HG03108 (cell line): ENCODE results near the gene CATSPERD.
"Not testable (repeated sequence)": the region's sequence is repeated elsewhere in the genome, so short reads cannot be mapped to it uniquely, and the experiment has no call there.

Experiments used
- ATAC-seq: cut with Tn5 transposase; IDR thresholded peaks from one replicate; pipeline ENCODE4 v1.9.1; 2021; ENCODE audit warnings: moderate library complexity; ENCODE audit not compliant: unreplicated experiment

The CATSPERD gene

DNA sequence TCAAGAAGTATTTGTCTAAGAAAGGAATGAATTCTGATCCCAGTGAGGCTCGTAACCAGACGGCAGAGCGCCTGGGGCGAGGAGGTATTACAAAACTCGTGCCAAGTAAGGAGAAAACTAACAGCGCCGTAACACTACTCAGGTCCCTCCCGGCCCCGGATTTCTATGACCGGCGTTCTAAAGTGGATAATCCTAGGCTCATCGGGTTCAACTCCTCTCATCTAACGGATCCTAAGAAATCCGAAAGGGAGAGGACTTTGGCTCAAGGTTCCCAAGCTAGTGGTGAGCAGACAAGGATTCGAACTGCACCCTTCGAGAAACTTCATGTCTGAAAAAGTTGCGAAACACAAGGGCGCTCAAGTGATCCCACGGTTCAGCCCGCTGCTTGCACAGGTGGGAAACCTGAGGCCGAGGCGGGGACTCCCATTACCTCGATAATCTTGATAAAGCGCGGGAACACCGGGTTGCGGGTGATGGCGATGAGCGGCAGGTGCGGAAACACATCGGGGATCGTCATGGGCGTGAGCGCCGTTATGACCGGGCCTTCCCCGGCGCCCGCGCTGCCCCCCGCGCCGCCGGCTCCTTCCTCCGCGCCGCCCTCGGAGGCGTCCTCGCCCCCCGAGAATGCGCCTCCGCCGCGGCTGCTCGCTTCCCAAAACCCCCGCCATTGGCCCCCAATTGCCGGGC lies 1.0 kb upstream of the CATSPERD start:
- peak; percentile 10 for ATAC-seq

GRCh38 chr19:5727453-5728050 lies 7.1 kb downstream of the CATSPERD start:
- no peak for ATAC-seq

DNA sequence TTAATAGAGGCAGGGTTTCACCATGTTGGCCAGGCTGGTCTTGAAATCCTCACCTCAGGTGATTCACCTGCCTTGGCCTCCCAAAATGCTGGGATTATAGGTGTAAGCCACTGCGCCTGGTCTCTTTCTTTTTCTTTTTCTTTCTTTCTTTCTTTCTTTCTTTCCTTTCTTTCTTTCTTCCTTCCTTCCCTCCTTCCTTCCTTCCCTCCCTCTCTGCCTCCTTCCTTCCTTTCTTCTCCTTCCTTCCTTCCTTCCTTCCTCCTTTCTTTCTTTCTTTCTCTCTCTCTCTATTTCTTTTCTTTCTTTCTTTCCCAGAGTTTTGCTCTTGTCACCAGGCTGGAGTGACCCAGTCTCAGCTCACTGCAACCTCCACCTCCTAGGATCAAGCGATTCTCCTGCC lies 12.7 kb downstream of the CATSPERD start:
- not testable (repeated sequence) for ATAC-seq

DNA sequence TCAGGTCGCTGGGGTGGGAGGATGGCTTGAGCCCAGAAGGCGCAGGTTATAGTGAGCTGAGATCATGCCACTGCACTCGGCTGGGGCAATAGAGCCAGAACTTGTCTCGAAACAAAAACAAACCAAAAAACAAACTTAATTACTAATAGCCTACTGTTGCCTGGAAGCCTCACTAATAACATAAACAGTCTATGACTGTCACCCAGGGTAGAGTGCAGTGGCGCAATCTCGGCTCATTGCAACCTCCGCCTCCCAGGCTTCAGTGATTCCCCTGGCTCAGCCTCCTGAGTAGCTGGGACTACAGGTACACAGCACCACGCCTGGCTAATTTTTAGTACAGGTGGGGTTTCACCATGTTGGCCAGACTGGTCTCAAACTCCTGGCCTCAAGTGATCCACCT lies 18.0 kb downstream of the CATSPERD start:
- no peak for ATAC-seq

DNA sequence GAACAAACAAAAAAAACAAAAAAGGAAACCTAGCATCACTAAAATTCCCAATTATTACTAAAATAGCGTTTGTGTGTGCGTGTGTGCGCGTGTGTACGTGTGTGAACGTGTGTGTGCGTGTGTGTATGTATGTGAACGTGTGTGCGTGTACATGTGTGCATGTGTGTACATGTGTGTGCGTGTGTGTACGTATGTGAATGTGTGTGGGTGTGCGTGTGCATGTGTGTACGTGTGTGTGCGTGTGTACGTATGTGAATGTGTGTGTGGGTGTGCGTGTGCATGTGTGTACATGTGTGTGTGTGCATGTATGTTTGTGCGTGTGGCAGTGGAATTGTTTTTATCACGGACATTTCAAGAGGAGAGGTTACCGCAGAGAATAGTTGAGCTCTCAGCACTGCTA lies 21.6 kb downstream of the CATSPERD start:
- no peak for ATAC-seq

GRCh38 chr19:5743630-5744029 lies 23.2 kb downstream of the CATSPERD start:
- ATAC-seq = no peak

DNA sequence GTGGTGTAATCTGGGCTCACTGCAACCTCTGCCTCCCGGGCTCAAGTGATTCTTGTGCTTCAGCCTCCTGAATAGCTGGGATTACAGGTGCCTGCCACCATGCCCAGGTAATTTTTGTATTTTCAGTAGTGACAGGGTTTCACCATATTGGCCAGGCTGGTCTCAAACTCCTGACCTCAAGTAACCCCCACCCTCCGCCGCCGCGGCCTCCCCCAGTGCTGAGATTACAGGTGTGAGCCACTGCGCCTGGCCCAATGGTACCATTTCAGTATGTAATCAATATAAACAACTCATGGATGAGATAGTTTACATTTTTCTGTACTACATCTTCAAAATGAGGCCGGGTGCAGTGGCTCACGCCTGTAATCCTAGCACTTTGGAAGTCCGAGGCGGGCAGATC lies 24.6 kb downstream of the CATSPERD start:
- not testable (repeated sequence) for ATAC-seq

- not testable (repeated sequence) for ATAC-seq
Measured at GRCh38 chr19:5748920-5749319, 28.5 kb downstream of the CATSPERD start.

DNA sequence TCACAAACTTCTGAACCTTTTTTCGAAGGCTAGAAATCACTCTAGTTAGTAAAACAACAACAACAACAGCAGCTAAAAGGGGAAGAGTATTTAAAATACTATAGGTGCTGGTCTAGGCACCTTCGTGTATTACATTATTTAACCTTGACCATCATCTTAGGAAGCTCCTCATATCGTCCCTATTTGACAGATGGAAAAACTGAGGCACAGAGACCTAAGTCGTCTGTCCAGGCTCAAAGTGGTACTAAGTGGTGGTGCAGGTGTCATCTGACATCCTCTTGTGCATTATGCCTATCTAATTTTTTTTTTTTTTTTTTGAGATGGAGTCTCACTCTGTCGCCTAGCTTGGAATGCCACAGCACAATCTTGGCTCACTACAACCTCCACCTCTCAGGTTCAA lies 29.1 kb downstream of the CATSPERD start:
- ATAC-seq = no peak

GRCh38 chr19:5751709-5752108 lies 31.3 kb downstream of the CATSPERD start:
- no peak for ATAC-seq

GRCh38 chr19:5753743-5754142 lies 33.3 kb downstream of the CATSPERD start:
- ATAC-seq = no peak

DNA sequence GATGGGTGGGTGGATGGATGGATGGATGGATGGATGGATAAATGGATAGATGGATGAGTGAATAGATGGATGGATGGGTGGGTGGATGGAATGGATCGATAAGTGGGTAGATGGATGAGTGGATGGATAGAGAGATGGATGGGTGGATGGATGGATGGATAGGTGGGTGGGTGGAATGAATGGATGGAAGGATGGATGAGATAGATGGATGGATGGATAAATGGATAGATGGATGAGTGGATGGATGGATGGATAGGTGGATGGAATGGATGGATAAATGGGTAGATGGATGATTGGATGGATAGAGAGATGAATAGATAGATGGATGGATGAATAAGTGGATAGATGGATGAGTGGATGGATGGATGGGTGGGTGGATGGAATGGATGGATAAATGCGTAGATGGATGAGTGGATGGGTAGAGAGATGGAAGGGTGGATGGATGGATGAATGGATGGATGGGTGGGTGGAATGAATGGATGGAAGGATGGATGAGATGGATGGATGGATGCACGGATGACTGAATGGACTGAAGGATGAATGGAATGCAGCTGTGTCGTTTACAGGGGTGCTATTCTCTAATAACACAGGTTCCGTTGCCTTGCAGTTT lies 42.3 kb downstream of the CATSPERD start:
- ATAC-seq = no peak

DNA sequence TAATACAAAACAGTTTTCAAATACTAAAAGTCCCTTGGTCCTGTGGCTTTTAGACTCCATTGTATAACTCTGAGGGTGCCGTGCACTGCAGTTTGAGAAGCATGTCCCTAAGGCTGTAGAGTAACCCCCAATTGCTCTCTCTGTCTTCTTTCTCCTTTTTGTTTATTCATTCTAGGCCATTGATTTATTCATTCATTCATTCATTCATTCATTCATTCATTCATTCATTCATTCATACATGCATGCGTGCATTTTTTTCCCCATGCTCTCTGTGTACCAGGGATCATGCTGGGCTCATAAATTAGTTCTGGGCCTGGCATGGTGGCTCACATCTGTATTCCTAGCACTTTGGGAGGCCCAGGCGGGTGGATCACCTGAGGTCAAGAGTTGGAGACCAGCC lies 44.8 kb downstream of the CATSPERD start:
- ATAC-seq = no peak

GRCh38 chr19:5767949-5768348 lies 47.5 kb downstream of the CATSPERD start:
- no peak for ATAC-seq

GRCh38 chr19:5772416-5772815 lies 52.0 kb downstream of the CATSPERD start:
- ATAC-seq = no peak

- no peak for ATAC-seq
Measured at GRCh38 chr19:5773276-5773675, 52.8 kb downstream of the CATSPERD start.

DNA sequence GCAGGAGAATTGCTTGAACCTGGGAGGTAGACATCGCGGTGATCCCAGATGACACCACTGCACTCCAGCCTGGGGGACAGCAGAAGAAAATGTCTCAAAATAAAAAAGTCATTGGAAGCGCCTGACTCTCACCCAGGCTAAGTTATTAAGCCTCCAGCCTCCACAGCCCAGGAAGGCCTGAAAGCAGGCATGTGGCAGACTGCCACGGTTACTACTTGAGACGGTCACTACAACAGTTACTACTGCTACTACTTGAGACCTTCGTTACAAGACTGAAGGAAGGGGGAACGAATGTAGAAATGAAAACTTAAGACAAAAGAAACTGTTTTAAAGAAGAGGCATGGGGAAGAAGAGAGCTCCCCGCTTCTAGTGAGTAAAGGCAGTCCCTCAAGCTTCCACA lies 54.5 kb downstream of the CATSPERD start:
- ATAC-seq = no peak

DNA sequence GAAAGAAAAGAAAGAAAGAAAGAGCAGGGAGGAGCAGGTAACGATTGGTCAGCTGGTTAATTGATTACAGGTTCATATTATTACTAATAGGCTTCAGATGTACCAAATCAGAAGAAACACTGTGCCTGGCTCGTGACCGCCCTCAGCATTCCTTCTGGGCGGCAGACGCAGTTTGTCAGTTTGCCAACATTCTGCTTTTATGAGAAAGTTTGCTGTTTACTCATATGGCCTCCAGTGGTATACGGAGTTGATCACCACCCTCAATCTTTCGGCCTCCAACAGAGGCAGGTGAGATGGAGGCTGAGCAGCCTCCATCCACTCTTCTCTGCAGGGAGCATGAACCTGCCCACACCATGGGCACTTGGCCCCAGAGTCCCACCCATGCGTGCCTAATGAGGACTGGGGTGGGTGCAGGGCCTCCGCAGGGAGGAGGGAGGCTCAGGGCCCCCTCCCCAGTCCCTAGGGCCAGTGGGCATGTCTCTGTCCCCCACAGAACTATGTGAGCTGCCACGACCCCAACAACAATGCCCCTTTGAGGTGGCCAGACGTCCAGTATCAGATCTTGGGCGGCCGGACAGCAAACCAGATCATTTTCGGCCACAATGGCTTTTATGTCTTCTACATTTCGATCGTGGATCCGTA lies 55.4 kb downstream of the CATSPERD start:
- no peak for ATAC-seq

- ATAC-seq = no peak
Measured at GRCh38 chr19:5778402-5778801, 58.0 kb downstream of the CATSPERD start.

GRCh38 chr19:5780916-5781315 lies 60.5 kb downstream of the CATSPERD start:
- not testable (repeated sequence) for ATAC-seq

DNA sequence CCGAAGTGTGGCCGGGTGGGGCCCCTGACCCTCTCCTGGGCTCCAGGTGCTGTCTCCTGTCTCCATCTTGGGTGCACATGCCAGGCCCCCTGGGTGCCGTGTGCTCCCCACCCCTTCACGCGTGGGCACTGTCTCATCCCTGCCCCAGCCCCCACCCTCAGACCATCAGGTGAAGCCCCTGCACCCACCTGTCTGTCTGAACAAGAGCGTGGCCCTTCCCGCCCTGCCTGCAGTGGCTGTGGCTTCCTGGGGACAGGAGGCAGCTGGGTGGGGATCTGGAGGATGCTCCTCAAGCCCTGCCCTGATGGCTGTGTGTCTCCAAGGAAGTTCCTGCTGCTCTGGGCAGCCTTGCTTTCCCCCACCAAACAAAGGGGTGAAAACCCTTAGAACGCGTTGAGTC lies 61.9 kb downstream of the CATSPERD start:
- no peak for ATAC-seq
